ENCODE measurements around the gene TIE1.

TIE1 gene

DNA sequence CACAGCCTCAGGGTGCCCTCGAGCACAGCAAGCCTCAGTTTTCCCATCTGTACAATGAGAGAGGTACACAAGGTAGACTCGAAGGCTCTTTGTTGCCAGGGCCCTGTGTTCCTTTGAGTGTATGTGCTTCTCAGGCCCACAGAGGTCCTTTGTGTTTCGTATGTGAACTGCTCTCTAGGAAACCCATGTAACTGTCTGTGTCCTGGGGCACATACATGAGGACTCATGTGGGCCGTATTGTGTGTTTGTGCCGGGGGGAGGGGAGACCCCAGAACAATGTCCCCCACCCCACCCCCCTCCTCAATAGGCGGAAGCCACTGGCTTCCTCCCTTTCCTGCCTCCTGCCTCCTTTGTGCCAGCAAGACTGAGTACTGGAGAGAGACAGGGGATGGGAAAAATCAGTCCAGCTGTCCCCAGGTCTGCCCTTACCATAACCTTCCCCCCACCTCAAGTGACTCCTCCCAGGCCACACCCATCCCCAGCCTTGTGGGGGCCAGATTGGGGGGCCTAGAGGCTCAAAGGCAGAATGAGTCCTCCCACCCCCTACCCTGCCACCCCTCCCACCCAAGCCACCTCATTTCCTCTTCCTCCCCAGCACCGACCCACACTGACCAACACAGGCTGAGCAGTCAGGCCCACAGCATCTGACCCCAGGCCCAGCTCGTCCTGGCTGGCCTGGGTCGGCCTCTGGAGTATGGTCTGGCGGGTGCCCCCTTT is at the start of gene TIE1:
TIE1 (plus strand) TSS at position 605 of the 717 bp plus-strand sequence; CDS start at position 695, 90 bp downstream.
- DNase-seq = no peak

GRCh38 chr1:43251024-43251423 is 49.8 kb upstream of the TIE1 start:
- no peak for DNase-seq

DNA sequence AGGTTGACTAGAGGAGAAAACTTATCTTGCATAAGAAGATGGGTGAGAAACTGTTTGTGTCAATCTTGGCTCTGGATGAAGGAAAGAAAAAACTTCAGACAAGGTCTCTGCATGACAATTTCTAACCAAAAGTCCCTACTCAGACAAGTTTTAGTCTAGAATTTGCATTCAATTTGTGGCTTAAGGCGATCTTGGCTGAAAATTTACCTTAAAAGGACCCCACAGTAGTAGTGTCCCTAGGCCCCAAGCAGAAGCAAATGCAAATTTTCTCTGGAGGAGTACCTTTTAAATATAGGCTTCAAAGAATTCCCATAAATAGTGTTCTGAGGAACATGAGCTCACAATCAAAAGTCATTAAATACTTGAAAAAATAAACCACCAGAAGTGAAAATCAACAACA is 48.6 kb upstream of the TIE1 start:
- DNase-seq = no peak

GRCh38 chr1:43253173-43253572 is 47.6 kb upstream of the TIE1 start:
- DNase-seq = no peak

DNA sequence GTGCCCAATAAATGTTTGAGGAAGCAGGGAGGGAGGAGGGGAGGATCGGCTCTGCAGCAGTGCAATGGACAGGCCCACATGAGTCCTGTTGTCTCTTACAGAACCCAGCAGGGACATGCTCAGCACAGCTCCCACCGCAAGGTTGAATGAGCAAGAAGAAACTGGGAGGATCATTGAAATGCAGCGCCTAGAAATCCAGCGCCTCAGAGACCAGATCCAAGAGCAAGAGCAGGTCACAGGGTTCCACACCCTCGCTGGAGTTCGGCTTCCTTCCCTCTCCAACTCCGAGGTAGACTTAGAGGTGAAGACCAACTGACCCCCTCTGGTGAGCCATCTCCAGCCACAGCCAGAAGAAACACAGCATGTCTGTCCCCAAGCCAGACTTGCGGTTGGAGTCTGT is 46.9 kb upstream of the TIE1 start:
- DNase-seq = no peak

DNA sequence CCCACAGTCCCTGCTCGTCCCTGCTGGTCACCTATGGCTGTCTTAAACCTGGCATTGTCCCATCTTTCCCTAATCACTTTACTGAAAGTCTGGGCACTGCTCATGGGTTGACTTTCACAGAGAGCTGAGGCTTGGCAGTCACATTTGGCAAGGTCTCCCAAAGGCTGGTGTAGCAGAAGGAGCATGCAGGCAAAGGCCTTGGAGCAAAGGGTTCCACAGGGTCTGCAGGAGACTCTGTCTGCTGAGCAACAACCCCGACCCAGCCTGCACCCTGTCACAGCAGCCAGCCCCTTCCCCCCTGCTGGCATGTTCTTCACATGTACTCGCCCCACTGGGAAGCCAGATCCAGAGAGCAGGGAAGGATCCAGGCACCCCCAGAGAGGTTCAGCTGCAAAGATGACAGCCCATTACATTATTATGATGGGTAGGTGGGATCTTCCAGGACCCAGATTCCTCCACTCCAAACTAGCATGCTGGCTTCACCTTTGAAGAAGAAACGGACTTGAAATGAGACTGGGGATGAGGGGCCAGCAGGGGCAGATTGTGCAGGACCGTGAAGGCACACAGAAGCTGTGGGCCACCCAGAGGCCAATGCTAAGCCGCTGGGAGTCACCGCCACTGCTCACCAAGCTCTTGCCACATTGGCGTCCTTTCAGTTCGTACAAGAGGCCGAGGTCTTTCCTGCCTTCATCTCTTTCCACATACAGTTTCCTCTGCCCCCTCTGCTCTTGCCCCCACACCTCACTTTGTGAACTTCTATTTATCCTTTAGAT is 45.2 kb upstream of the TIE1 start:
- no peak for DNase-seq

- no peak for DNase-seq
Observed at GRCh38 chr1:43256675-43257570, 43.9 kb upstream of the TIE1 start.

GRCh38 chr1:43258370-43258769 is 42.4 kb upstream of the TIE1 start:
- DNase-seq = no peak

DNA sequence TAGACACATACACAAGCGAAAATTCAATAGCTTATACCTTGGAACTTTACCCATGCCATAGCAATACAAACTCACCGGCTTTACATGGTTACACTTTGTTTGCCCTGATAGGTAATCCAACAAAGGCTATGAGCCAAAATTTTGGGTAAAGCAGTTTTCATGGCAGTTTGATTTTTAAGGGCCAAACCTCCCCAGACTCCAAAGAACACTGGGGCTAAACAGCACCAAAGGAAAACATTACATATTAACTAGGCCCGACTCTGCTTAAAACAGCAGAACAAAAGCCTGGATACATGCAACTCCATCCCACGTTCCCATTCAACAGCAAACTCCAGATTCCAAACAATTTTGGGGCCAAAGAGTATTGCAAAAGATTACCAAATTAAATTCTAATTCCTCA is 35.4 kb upstream of the TIE1 start:
- DNase-seq = no peak

GRCh38 chr1:43266881-43267280 is 33.9 kb upstream of the TIE1 start:
- DNase-seq = no peak

DNA sequence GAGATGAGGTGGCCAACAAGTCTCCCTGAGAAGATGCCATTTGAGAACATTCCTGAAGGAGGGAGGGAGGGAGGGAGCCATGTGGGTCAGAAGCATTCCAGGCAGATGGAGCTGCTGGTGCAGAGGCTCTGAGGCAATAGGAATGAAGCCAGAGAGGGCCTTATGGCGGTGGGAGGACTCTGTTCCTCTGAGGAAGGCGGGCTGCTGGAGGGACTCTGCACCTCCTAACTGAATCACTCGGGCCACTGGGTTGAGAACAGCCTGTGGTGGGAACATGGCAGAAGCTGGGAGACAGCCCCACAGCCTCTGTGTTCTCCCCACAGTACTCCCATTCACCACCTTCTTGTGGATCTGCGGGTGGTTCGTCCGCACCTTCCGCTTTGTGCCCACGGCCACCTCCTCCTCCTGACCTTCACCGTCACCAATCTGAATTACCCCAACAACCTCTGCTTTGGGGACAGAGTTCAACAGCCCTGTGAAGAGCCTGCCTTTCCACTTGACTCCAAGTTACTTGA is 33.4 kb upstream of the TIE1 start:
- no peak for DNase-seq

DNA sequence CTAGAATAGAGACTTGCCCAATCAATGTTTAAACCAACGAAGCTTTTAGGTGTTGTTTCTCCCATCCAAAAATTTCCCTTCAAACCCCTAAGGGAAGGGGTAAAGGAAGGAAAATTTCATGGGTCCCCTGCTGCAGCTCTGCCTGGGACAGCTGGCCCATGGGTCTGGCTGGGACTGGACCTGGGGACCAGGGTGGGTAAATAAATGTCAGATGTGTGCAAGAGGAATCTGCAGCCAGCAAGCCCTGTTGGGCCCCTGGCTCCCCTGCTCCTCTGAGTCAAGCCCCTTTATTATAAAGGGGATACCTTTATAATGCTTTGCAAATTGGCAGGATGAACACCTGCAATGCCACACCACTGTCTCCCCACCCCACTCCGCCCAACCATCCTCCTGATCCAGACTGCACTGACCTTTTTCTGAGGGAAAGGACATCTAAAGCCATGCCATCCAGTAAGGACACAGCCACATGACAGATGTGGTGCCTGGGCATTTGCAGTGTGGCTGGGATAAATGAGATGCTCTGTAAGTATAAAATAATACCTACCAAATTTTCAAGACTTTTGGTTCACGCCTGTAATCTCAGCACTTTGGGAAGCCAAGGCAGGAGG is 32.9 kb upstream of the TIE1 start:
- no peak for DNase-seq

DNA sequence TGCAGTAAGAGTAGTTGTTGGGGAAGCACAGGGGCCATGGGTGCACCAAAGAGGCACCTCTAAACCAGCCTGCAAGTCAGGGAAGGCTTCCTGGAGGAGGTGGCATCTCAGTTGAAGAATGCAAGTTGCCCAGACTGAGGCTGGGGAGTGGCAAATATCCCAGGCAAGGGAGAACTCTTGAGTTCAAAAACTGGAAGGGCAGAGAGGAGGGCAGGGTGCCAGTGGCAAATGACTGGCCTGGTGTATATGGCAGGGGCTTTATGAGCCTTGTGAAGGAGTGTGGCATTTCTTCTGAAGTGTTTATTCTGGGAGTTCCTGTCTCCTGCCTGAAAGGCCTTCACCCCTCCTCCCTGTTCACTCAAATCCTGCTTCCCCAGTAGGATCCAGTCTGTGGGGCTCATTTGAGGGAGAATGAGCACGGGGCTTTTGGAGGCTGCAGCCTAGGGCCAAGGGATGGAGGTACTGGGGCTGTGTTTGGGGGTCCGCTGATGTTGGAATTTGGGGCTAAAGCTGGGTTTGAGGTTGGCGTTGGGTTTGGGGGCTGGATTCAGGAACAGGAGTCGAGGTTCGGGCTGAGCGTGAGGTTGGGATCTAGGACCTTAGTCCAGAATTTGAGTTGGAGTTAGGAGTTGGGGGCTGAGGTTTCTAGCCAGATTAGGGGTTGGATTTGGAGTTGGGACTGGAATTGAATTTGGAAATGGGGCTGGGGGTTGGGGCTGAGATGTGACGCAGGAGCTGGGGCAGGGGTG is 31.0 kb upstream of the TIE1 start, which contains the start of gene TMEM125:
TMEM125 (plus strand) TSS at position 357 of the 749 bp plus-strand sequence. CDS start 2,740 bp downstream, outside the sequence.
- no peak for DNase-seq

DNA sequence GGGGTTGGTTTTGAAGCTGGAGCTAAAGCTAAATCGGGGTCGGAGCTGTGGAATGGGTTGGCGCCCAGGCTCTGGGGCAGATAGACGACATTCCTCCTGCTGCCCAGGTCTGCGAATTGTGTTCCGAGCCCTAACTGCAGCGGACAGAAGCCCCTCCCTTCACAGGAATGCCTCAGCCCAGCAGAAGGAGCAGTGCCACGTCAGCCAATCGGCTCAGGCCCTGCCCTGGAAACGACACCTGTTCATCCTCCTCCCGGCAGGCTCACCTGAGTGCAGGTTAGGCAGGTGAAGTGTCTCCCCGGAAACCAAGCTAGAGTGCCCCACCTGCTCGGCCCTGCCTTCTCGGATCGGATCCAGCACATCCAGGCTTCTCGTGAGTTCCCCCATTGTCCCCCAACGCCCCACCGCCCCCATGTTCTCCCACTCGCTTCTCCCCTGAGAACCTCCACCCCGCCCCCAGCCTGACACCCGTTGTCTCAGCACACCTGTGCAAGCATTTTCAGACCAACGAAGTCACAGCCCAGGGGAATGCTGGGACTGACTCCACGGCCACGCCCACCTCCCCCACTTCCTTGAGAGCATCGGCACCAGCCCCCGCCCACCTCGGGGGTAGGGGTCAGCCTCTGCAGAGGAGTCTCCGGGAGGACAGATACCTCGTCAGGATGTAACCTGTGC is 30.2 kb upstream of the TIE1 start:
- DNase-seq = no peak

DNA sequence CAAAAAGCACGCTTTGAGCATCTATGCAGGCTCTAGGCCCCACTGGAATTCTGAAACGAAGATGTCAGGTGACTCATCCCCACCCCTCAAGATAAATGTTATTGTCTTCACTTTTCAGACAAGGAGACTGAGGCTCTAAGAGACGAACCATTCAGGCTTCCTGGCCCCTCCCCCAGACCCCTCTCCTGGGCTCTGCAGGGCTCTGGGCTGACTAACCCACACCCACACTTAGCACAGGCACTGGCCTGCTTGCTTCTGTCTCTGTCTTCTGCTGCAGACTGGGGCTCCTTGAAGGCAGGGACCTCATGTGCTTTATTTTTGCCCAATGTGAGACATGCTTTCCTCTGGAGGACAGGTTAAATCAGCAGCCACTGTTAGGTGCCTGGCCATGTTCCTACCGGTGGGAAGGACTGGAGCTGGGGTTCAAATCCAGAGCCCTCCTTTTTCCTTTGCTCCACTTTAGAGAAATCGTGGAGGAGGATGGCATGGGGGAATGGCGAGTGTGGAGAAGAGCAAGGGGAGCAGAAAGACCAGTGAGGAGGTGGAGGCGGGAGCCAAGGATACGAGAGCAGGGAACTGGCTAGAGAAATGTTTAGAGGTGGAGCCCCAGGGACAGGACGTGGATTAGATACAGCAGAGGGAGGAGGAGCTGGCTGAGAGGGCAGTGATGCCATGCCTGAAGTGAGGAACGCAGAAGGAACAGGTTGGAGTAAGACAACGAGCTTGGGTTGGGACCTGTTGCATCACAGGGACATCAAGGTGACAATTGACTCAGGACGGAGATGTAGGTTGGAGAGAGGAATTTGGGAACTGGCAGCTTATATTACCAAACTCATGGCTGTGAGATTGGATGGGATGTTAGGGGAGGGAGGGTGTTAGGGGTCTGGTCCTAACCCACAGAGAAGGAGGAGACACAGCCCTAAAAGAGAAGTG is 29.3 kb upstream of the TIE1 start:
- DNase-seq = no peak

GRCh38 chr1:43272161-43272560 is 28.6 kb upstream of the TIE1 start:
- no peak for DNase-seq

GRCh38 chr1:43272576-43273571 is 27.9 kb upstream of the TIE1 start:
- no peak for DNase-seq

DNA sequence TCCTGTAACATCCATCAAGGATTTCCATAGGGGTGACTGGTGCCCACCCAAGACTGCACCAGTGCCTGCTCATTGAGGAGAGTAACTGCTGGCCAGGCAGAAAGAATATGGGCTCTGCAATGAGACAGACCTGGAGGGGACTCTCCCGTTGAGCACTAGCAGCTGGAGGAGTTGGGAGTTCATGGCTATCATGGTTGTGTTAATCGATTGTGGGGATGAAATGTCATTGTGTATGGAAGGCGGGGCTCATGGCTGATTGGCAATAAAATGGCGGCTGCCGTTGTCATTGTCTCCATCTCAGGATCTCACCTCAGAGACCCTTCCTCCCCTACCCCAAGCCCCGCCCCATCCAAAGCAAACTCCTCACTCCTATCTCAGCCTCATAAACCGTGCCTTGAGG is 27.1 kb upstream of the TIE1 start:
- DNase-seq = no peak

Data from activated gamma-delta T cell treated with Interleukin-2 at 50 U/mL for 16 hours (primary cell).